Esophagus muscularis mucosa (tissue), 3 donors: ENCODE results near the gene RGL3.

Experiments
- CTCF ChIP-seq, 3 experiments: fragments of 200-600 bp in 2 of 3; fragments of 450-650 bp in 1 of 3; sonication (generic) in 2 of 3; IDR thresholded peaks; one replicate each; pipeline ENCODE4 v1.5.1; 2017 to 2019; ENCODE audit warnings: antibody characterized with exemption in 3 of 3, mild to moderate bottlenecking in 2 of 3, moderate library complexity in 1 of 3
- POLR2A ChIP-seq: fragments of 450-650 bp; IDR thresholded peaks from one replicate; pipeline ENCODE4 v1.6.1; 2017; ENCODE audit warnings: antibody characterized with exemption, moderate library complexity, mild to moderate bottlenecking, low read depth
- POLR2AphosphoS5 ChIP-seq, 2 donors: sonication (generic); formaldehyde crosslinking; IDR thresholded peaks; one replicate each; pipeline ENCODE4 v1.6.1; 2017; ENCODE audit warnings: antibody characterized with exemption in 2 of 2

- TF ChIP-seq CTCF (IDR thresholded peaks at IDR 0.05) = no peak
- no peak for TF ChIP-seq POLR2A
- no peak for TF ChIP-seq POLR2AphosphoS5 (IDR thresholded peaks at IDR 0.05)
Measured at GRCh38 chr19:11390933-11391680, 28.0 kb downstream of the RGL3 start.
